GM18519 (cell line): Measurements from ENCODE around the gene NEK7.

Experiments
- ATAC-seq: cut with Tn5 transposase; IDR thresholded peaks from one replicate; pipeline ENCODE4 v1.9.1; 2021; ENCODE audit warnings: mild to moderate bottlenecking, moderate library complexity; ENCODE audit not compliant: unreplicated experiment, low FRiP score

Gene NEK7

GRCh38 chr1:198141668-198142351, 15.0 kb upstream of the NEK7 start:
- ATAC-seq = no peak

- ATAC-seq = peak; percentile 75
These were observed 13.0 kb upstream of the NEK7 start for GRCh38 chr1:198143797-198144196.

GRCh38 chr1:198147216-198147615, 9.6 kb upstream of the NEK7 start:
- ATAC-seq = no peak

- ATAC-seq = no peak
These were observed 6.4 kb upstream of the NEK7 start for GRCh38 chr1:198150369-198150768.

- ATAC-seq = no peak
These were observed 5.1 kb upstream of the NEK7 start for GRCh38 chr1:198151688-198152087.

- no peak for ATAC-seq
These were observed 3.7 kb upstream of the NEK7 start for GRCh38 chr1:198153103-198153502.

GRCh38 chr1:198153804-198154203, 3.0 kb upstream of the NEK7 start:
- no peak for ATAC-seq

- no peak for ATAC-seq
These were observed 1.5 kb upstream of the NEK7 start for GRCh38 chr1:198155253-198155652.

GRCh38 chr1:198156111-198156744, 570 bp upstream of the NEK7 start:
- peak; percentile 27 for ATAC-seq

- ATAC-seq = peak; percentile 24
These were observed 546 bp downstream of the NEK7 start for GRCh38 chr1:198157241-198157846.

GRCh38 chr1:198157847-198158725, 1.3 kb downstream of the NEK7 start:
- ATAC-seq = no peak

- peak; percentile 44 for ATAC-seq
These were observed 2.2 kb downstream of the NEK7 start for GRCh38 chr1:198158735-198159589.

GRCh38 chr1:198160222-198160621, 3.4 kb downstream of the NEK7 start:
- no peak for ATAC-seq

- no peak for ATAC-seq
These were observed 4.3 kb downstream of the NEK7 start for GRCh38 chr1:198160946-198161614.

- no peak for ATAC-seq
These were observed 4.9 kb downstream of the NEK7 start for GRCh38 chr1:198161718-198162090.

GRCh38 chr1:198162091-198162767, 5.4 kb downstream of the NEK7 start:
- peak; percentile 26 for ATAC-seq

- no peak for ATAC-seq
These were observed 9.3 kb downstream of the NEK7 start for GRCh38 chr1:198165927-198166647.

GRCh38 chr1:198166900-198167299, 10.1 kb downstream of the NEK7 start:
- ATAC-seq = no peak
